Keratinocyte (primary cell): ENCODE measurements around the gene FRRS1L. TPM values are rescaled to one million over a fixed set of nuclear protein-coding genes. Genes with fewer than 3 reads are reported as not detected.

Experiments
- DNase-seq: peaks from one replicate; pipeline ENCODE4 v3.0.0-alpha.2; 2011; ENCODE audit warnings: low read depth, missing footprints, low spot score
- FAIRE-seq: peaks from 2 replicates; lab custom pipeline; 2011; peaks lifted over from hg19 to GRCh38; lab: Jason Lieb, UNC
- H2AFZ ChIP-seq: 2 replicates; pipeline ENCODE4 v1.6.0; 2012; ENCODE audit warnings: low read length, control low read depth, inconsistent platforms; ENCODE audit not compliant: control insufficient read depth
- H3K27ac ChIP-seq: 2 replicates; pipeline ENCODE4 v1.5.1; 2011; ENCODE audit warnings: low read length; ENCODE audit not compliant: control insufficient read depth, insufficient read depth
- H3K27me3 ChIP-seq: 3 replicates; pipeline ENCODE4 v1.6.0; 2011; ENCODE audit warnings: low read length; ENCODE audit not compliant: control insufficient read depth, insufficient read depth; ENCODE audit errors: extremely low read depth
- H3K36me3 ChIP-seq, 2 experiments: 2 replicates in 1 of 2; 3 replicates in 1 of 2; pipeline ENCODE4 v1.5.1; 2011; ENCODE audit warnings: low read length in 2 of 2, mild to moderate bottlenecking in 1 of 2; ENCODE audit not compliant: control insufficient read depth in 2 of 2, insufficient read depth in 2 of 2; ENCODE audit errors: extremely low read depth in 1 of 2
- H3K4me1 ChIP-seq: 3 replicates; pipeline ENCODE4 v1.5.1; 2011; ENCODE audit warnings: low read length; ENCODE audit not compliant: control insufficient read depth, insufficient read depth; ENCODE audit errors: extremely low read depth
- H3K4me2 ChIP-seq: 3 replicates; pipeline ENCODE4 v1.6.0; 2011; ENCODE audit warnings: low read depth, low read length; ENCODE audit not compliant: control insufficient read depth, insufficient read depth; ENCODE audit errors: extremely low read depth
- H3K4me3 ChIP-seq, 3 experiments: fragments of 200-600 bp in 1 of 3; sonication (generic) in 1 of 3; 2 replicates in 2 of 3; 3 replicates in 1 of 3; pipeline ENCODE4 v1.5.1; 2011 to 2016; ENCODE audit warnings: low read length in 3 of 3, mild to moderate bottlenecking in 3 of 3, control low read depth in 2 of 3, inconsistent platforms in 1 of 3, low read depth in 1 of 3, mixed read lengths in 1 of 3, mixed run types in 1 of 3, moderate library complexity in 1 of 3; ENCODE audit not compliant: control insufficient read depth in 2 of 3, insufficient read depth in 2 of 3; ENCODE audit errors: extremely low read depth in 1 of 3
- H3K79me2 ChIP-seq: 2 replicates; pipeline ENCODE4 v1.6.0; 2012; ENCODE audit warnings: low read length; ENCODE audit not compliant: control insufficient read depth, insufficient read depth
- H3K9ac ChIP-seq: 3 replicates; pipeline ENCODE4 v1.6.0; 2011; ENCODE audit warnings: low read length; ENCODE audit not compliant: control insufficient read depth, insufficient read depth; ENCODE audit errors: extremely low read depth
- H3K9me1 ChIP-seq: 3 replicates; pipeline ENCODE4 v1.6.0; 2011; ENCODE audit warnings: low read length; ENCODE audit not compliant: control insufficient read depth, insufficient read depth; ENCODE audit errors: extremely low read depth
- H3K9me3 ChIP-seq: 2 replicates; pipeline ENCODE4 v1.5.1; 2012; ENCODE audit warnings: low read depth, low read length; ENCODE audit not compliant: control insufficient read depth
- H4K20me1 ChIP-seq: 3 replicates; pipeline ENCODE4 v1.6.0; 2011; ENCODE audit warnings: low read length; ENCODE audit not compliant: control insufficient read depth, insufficient read depth; ENCODE audit errors: extremely low read depth
- CTCF ChIP-seq, 3 experiments: IDR thresholded peaks in 1 of 3; conservative IDR thresholded peaks in 1 of 3; optimal IDR thresholded peaks in 1 of 3; 2 replicates in 2 of 3; 3 replicates in 1 of 3; pipeline versions ENCODE3 to v1.5.1; 2011; ENCODE audit warnings: low read length in 3 of 3, mild to moderate bottlenecking in 3 of 3, moderate library complexity in 2 of 3, control low read depth in 1 of 3, inconsistent platforms in 1 of 3; ENCODE audit not compliant: insufficient read depth in 2 of 3; ENCODE audit errors: extremely low read depth in 1 of 3
- EZH2 ChIP-seq: IDR thresholded peaks from one replicate; pipeline ENCODE4 v1.6.1; 2012; ENCODE audit warnings: inconsistent platforms, mild to moderate bottlenecking, low read length, moderate library complexity
- dilution Hi-C: fragments of 300-500 bp; cut with MboI; formaldehyde crosslinking; loops from one replicate; pipeline ENCODE4 v1.7.0; 2020; ENCODE audit warnings: low sequenced_read_pairs; ENCODE audit not compliant: extremely low pct_ligation_motif_present
- polyA plus RNA-seq, 5 experiments: library from polyadenylated mRNA; depleted of rRNA in 3 of 5; stranded (reverse) in 3 of 5; stranded (forward) in 1 of 5; unstranded in 1 of 5; fragments of >200 nt; gene quantifications; 1 replicate in 1 of 5; 2 replicates in 3 of 5; 3 replicates in 1 of 5; pipeline versions ENCODE4 v1.2.1 to v1.2.3, GENCODE V29; 2011 to 2012; ENCODE audit warnings: missing spikeins in 2 of 5, low read depth in 1 of 5, low replicate concordance in 1 of 5

The FRRS1L gene
- polyA plus RNA-seq, 1 donor (not counting 4 experiments of a cell fraction or from before 2014, with no cell fraction given) = not detected

GRCh38 chr9:109172935-109173334 lies 5.9 kb upstream of the FRRS1L start:
- Histone ChIP-seq H3K79me2 (no peaks in the 10 kb centered on the region), H3K9me3 (no peaks in the 10 kb centered on the region), H3K4me2 (no peak overlapping the region), H3K9ac (no peak overlapping the region), H3K27ac (no peak overlapping the region), H3K36me3 (no peaks in the 10 kb centered on the region), H3K9me1 (no peaks in the 10 kb centered on the region), H4K20me1 (no peaks in the 10 kb centered on the region), H3K27me3 (peaks cover under 1% of the 10 kb centered on the region), H3K4me1 (no peaks in the 10 kb centered on the region), H3K4me3 (no peak overlapping the region), H2AFZ (no peak overlapping the region)
- TF ChIP-seq CTCF (optimal IDR thresholded peaks at IDR 0.05 in 1 of 3, IDR thresholded peaks at IDR 0.05 in 1 of 3, conservative IDR thresholded peaks at IDR 0.05 in 1 of 3; ENCODE audit: extremely low read depth in 1 of 3, insufficient read depth in 2 of 3, low read length in 3 of 3) = no peak
- TF ChIP-seq EZH2 = no peak
- DNase-seq = no peak
- dilution Hi-C loops = no loop called here
- FAIRE-seq = no peak

GRCh38 chr9:109171926-109172325 lies 4.9 kb upstream of the FRRS1L start:
- Histone ChIP-seq H3K4me2 (no peak overlapping the region), H3K36me3 (no peaks in the 10 kb centered on the region), H4K20me1 (no peaks in the 10 kb centered on the region), H3K9me1 (no peaks in the 10 kb centered on the region), H2AFZ (no peak overlapping the region), H3K27me3 (peaks cover 9% of the 10 kb centered on the region), H3K9ac (no peak overlapping the region), H3K27ac (no peak overlapping the region), H3K9me3 (no peaks in the 10 kb centered on the region), H3K4me1 (no peaks in the 10 kb centered on the region), H3K79me2 (no peaks in the 10 kb centered on the region), H3K4me3 (no peak overlapping the region)
- no peak for DNase-seq
- dilution Hi-C loops = no loop called here
- TF ChIP-seq EZH2 (no peak), CTCF (optimal IDR thresholded peaks at IDR 0.05 in 1 of 3, IDR thresholded peaks at IDR 0.05 in 1 of 3, conservative IDR thresholded peaks at IDR 0.05 in 1 of 3; ENCODE audit: extremely low read depth in 1 of 3, insufficient read depth in 2 of 3, low read length in 3 of 3) (no peak)
- no peak for FAIRE-seq
